ENCODE results near the gene COA6.

- TF ChIP-seq NFIC (IDR thresholded peaks at IDR 0.05): no peak
- TF ChIP-seq, protein P1, sequence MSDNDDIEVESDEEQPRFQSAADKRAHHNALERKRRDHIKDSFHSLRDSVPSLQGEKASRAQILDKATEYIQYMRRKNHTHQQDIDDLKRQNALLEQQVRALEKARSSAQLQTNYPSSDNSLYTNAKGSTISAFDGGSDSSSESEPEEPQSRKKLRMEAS (IDR thresholded peaks at IDR 0.05): no peak
- no peak for TF ChIP-seq YY1 (IDR thresholded peaks at IDR 0.05; ENCODE audit: low read depth)
- no peak for TF ChIP-seq TCF12 (IDR thresholded peaks at IDR 0.05; ENCODE audit: low read depth)
- TF ChIP-seq TAF1 (IDR thresholded peaks at IDR 0.05; ENCODE audit: low read depth): no peak
- TF ChIP-seq EGR1 (IDR thresholded peaks at IDR 0.05): no peak
These were observed 8.7 kb downstream of the COA6 start for GRCh38 chr1:234381699-234382555.
